Caco-2 (cell line): ENCODE data around the gene RINL. TPM values are rescaled to one million over a fixed set of nuclear protein-coding genes. Genes with fewer than 3 reads are reported as not detected.

Experiments used
- BruUV-seq: library from RNA; stranded (reverse); fragments of 400-500 nt; replicated peaks from 2 replicates; lab custom pipeline; 2021; lab: Mats Ljungman, UMichigan
- CTCF ChIA-PET: fragments of 300-600 bp; sonication (Branson Sonifier 250); formaldehyde crosslinking; loops from one replicate; lab custom pipeline; 2022; ENCODE audit warnings: antibody characterized with exemption; lab: Charles Lee
- POLR2A ChIA-PET: fragments of 300-600 bp; sonication (Branson Sonifier 250); formaldehyde crosslinking; loops from one replicate; lab custom pipeline; 2022; ENCODE audit warnings: antibody characterized with exemption; lab: Charles Lee
- DNase-seq, 2 experiments: peaks; one replicate each; pipeline versions ENCODE4 v3.0.0 to v3.0.0-alpha.2; 2020 to 2022
- H3K27me3 ChIP-seq: replicated peaks from 2 replicates; pipeline ENCODE4 v1.6.0; 2011; ENCODE audit warnings: low read length; ENCODE audit not compliant: control insufficient read depth, insufficient read depth
- H3K36me3 ChIP-seq: 2 replicates; pipeline ENCODE4 v1.5.1; 2011; ENCODE audit warnings: low read length; ENCODE audit not compliant: control insufficient read depth, insufficient read depth
- H3K4me1 ChIP-seq: fragments of 250-450 bp; sonication (Bioruptor Pico); 2 replicates; pipeline ENCODE4 v1.5.1; 2020; ENCODE audit warnings: mild to moderate bottlenecking
- H3K4me3 ChIP-seq: 2 replicates; pipeline ENCODE4 v1.5.1; 2011; ENCODE audit warnings: low read depth, mild to moderate bottlenecking, control low read depth, low read length
- H3K9me3 ChIP-seq: fragments of 250-450 bp; sonication (Bioruptor Pico); 2 replicates; pipeline ENCODE4 v1.5.1; 2020; ENCODE audit warnings: mild to moderate bottlenecking, moderate library complexity
- H3K27ac Mint-ChIP-seq: one replicate; pipeline ENCODE4 v1.8.0; 2022; ENCODE audit warnings: mixed read lengths; ENCODE audit not compliant: unreplicated experiment
- H3K27me3 Mint-ChIP-seq: one replicate; pipeline ENCODE4 v1.8.0; 2022; ENCODE audit warnings: mixed read lengths; ENCODE audit not compliant: insufficient read depth, unreplicated experiment
- H3K36me3 Mint-ChIP-seq: one replicate; pipeline ENCODE4 v1.8.0; 2022; ENCODE audit warnings: mild to moderate bottlenecking, mixed read lengths; ENCODE audit not compliant: insufficient read depth, unreplicated experiment
- H3K4me1 Mint-ChIP-seq: one replicate; pipeline ENCODE4 v1.8.0; 2022; ENCODE audit warnings: low read depth, mixed read lengths; ENCODE audit not compliant: unreplicated experiment
- H3K4me3 Mint-ChIP-seq: one replicate; pipeline ENCODE4 v1.8.0; 2022; ENCODE audit warnings: mild to moderate bottlenecking, moderate library complexity, mixed read lengths; ENCODE audit not compliant: unreplicated experiment
- H3K9me3 Mint-ChIP-seq: one replicate; pipeline ENCODE4 v1.8.0; 2022; ENCODE audit warnings: mixed read lengths; ENCODE audit not compliant: unreplicated experiment
- CTCF ChIP-seq, 2 experiments: fragments of 200-600 bp in 1 of 2; IDR thresholded peaks; 1 replicate in 1 of 2; 2 replicates in 1 of 2; pipeline versions ENCODE4 v1.5.1 to v1.8.0; 2011 to 2022; ENCODE audit warnings: antibody characterized with exemption in 1 of 2, control low read depth in 1 of 2, inconsistent platforms in 1 of 2, low read depth in 1 of 2, low read length in 1 of 2, mild to moderate bottlenecking in 1 of 2, moderate library complexity in 1 of 2; ENCODE audit not compliant: insufficient read depth in 1 of 2, severe bottlenecking in 1 of 2, unreplicated experiment in 1 of 2
- intact Hi-C: fragments of 100-400 bp; cut with micrococcal nuclease; formaldehyde crosslinking; loops from one replicate; pipeline ENCODE4 v1.10.0; 2022; ENCODE audit not compliant: unreplicated experiment
- total RNA-seq: library from RNA; stranded (reverse); gene quantifications from 2 replicates; pipeline ENCODE4 v1.2.3, GENCODE V29; 2022

RINL gene
- total RNA-seq, 1 experiment from 2014 or later, result 1.9 TPM

DNA sequence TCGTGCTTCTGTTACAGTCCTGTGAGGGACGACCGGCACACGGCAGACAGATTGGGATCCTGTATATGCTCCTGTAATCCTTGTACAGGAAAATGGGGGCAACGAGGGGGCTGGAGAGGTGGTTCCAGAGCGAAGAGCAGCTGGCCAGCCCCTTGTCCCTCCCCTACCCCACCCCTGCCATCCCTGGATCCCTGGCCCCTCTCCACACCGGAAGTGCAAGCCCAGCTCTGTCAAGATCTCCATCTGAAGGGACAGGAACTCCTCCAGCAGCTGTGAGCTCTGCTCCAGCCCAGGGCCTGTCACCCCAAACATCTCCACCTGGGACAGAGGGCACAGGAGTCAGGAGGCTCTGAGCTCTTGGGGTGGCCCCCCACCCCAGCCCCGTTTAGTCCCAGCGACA lies 39.4 kb upstream of the RINL start:
- POLR2A ChIA-PET, result interaction anchor here (0.6 kb wide), 1 partner anchor 264 kb away, joined by 3 read pairs; no protein-coding TSS in a partner anchor

DNA sequence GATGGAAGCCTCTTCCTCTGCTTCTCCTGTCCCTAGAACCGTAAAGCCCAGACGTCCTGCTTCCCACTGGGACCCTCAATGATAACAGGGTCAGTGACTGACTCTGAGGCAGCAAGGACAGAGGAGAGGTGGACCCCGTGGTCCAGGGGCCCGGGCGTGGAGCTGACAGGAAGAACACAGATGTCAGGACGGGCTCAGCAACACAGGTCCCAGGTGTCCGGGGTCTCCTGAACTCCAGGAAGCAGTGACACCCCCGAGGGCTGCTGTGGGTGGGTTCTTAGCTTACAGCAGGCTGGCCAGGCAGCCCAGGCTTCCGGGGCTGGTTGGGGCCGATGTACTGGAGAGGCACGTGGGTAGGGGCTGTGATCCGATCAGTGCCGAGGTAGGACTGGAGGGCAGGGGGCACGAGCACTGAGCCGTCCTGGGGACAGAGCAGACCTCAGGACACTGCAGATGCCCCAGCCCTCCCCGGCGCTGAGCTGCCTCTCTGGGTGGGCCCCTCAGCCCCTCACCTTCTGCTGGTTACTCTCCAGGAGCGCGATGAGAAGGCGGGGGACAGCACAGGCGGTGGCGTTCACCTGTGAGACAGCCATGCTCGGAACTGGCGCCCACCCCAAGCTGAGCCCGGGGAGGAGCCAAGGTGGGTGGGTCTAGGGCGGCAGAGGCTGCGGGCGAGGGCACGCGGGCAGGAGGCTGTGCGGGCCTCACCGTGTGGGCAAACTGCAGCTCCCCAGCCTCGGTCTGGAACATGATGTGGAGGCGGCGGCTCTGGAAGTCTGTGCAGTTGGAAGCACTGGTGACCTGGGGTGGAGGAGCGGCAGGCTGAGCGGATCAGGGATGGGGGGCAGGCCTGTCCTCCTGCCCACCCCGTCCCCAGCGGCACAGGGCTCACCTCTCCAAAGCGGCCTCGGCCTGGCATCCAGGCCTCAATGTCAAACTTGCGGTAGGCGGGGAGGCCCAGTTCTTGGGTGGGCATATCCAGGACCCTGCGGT lies 37.5 kb upstream of the RINL start:
- DNase-seq, result no peak
- TF ChIP-seq CTCF (IDR thresholded peaks at IDR 0.05; ENCODE audit: insufficient read depth in 1 of 2, low read depth in 1 of 2, low read length in 1 of 2, severe bottlenecking in 1 of 2, unreplicated experiment in 1 of 2), result no peak
- no peaks in the 10 kb centered on the region; the same call in 1 of the 2 replicates for H3K36me3 ChIP-seq
- no peaks in the 10 kb centered on the region for H3K4me1 ChIP-seq
- CTCF ChIA-PET, result no interaction called here
- Mint-ChIP-seq H3K36me3 (peaks cover 25% of the 10 kb centered on the region), H3K27me3 (no peaks in the 10 kb centered on the region), H3K4me1 (no peaks in the 10 kb centered on the region), H3K4me3 (no peak overlapping the region), H3K27ac (peak overlapping the region; percentile 37), H3K9me3 (no peaks in the 10 kb centered on the region)
- H3K9me3 ChIP-seq, result no peaks in the 10 kb centered on the region
- intact Hi-C loops, result no loop called here
- H3K27me3 ChIP-seq, result no peaks in the 10 kb centered on the region
- POLR2A ChIA-PET, result no interaction called here
- H3K4me3 ChIP-seq, result no peak overlapping the region
- TSS peak; percentile 24 for BruUV-seq

More for the DNA sequence above, 39.4 kb upstream of the RINL start:
- no TSS peak for BruUV-seq
- TF ChIP-seq CTCF (IDR thresholded peaks at IDR 0.05; ENCODE audit: insufficient read depth in 1 of 2, low read depth in 1 of 2, low read length in 1 of 2, severe bottlenecking in 1 of 2, unreplicated experiment in 1 of 2), result no peak
- Histone ChIP-seq H3K4me3 (no peak overlapping the region), H3K4me1 (no peaks in the 10 kb centered on the region), H3K27me3 (no peaks in the 10 kb centered on the region), H3K36me3 (no peaks in the 10 kb centered on the region; the same call in 1 of the 2 replicates), H3K9me3 (no peaks in the 10 kb centered on the region)
- Mint-ChIP-seq H3K27me3 (no peaks in the 10 kb centered on the region), H3K36me3 (peaks cover 33% of the 10 kb centered on the region), H3K4me1 (no peaks in the 10 kb centered on the region), H3K27ac (no peak overlapping the region), H3K4me3 (no peak overlapping the region), H3K9me3 (no peaks in the 10 kb centered on the region)
- DNase-seq, result no peak
- intact Hi-C loops, result no loop called here
- CTCF ChIA-PET, result interaction anchor here (0.7 kb wide), 1 partner anchor 13 kb away, joined by 3 read pairs; the partner anchor contains the start of genes MRPS12 and SARS2

GRCh38 chr19:38913958-38914357 lies 35.9 kb upstream of the RINL start:
- Mint-ChIP-seq H3K27me3 (no peaks in the 10 kb centered on the region), H3K4me1 (no peaks in the 10 kb centered on the region), H3K4me3 (no peak overlapping the region), H3K36me3 (peaks cover 25% of the 10 kb centered on the region), H3K27ac (no peak overlapping the region), H3K9me3 (no peaks in the 10 kb centered on the region)
- Histone ChIP-seq H3K27me3 (no peaks in the 10 kb centered on the region), H3K4me3 (no peak overlapping the region), H3K9me3 (no peaks in the 10 kb centered on the region), H3K36me3 (no peaks in the 10 kb centered on the region; the same call in 1 of the 2 replicates), H3K4me1 (no peaks in the 10 kb centered on the region)
- no peak for DNase-seq
- ChIA-PET POLR2A (no interaction called here), CTCF (no interaction called here)
- intact Hi-C loops, result no loop called here
- no TSS peak for BruUV-seq
- TF ChIP-seq CTCF (IDR thresholded peaks at IDR 0.05; ENCODE audit: insufficient read depth in 1 of 2, low read depth in 1 of 2, low read length in 1 of 2, severe bottlenecking in 1 of 2, unreplicated experiment in 1 of 2), result no peak
